ENCODE measurements around the gene FTO.

The FTO gene

GRCh38 chr16:54156349-54156748 lies 452.4 kb downstream of the FTO start:
- DNase-seq (ENCODE audit: low read depth): no peak

- no peak for DNase-seq (ENCODE audit: low read depth)
Measured at GRCh38 chr16:54158986-54159385, 455.0 kb downstream of the FTO start.

- DNase-seq (ENCODE audit: low read depth): no peak
Measured at GRCh38 chr16:54159490-54160080, 455.6 kb downstream of the FTO start.

- DNase-seq (ENCODE audit: low read depth): no peak
Measured at GRCh38 chr16:54160252-54160860, 456.4 kb downstream of the FTO start.

- DNase-seq (ENCODE audit: low read depth): no peak
Measured at GRCh38 chr16:54160939-54161897, 457.3 kb downstream of the FTO start.

- no peak for DNase-seq (ENCODE audit: low read depth)
Measured at GRCh38 chr16:54163197-54163843, 459.4 kb downstream of the FTO start.

GRCh38 chr16:54164789-54165173 lies 460.8 kb downstream of the FTO start:
- DNase-seq (ENCODE audit: low read depth): no peak

- peak; percentile 23 for DNase-seq (ENCODE audit: low read depth)
Measured at GRCh38 chr16:54165174-54165911, 461.4 kb downstream of the FTO start.

- no peak for DNase-seq (ENCODE audit: low read depth)
Measured at GRCh38 chr16:54165912-54166865, 462.2 kb downstream of the FTO start.

- no peak for DNase-seq (ENCODE audit: low read depth)
Measured at GRCh38 chr16:54169112-54169511, 465.2 kb downstream of the FTO start.

GRCh38 chr16:54171626-54172537 lies 467.9 kb downstream of the FTO start:
- peak; percentile 94 for DNase-seq (ENCODE audit: low read depth)

GRCh38 chr16:54173490-54173889 lies 469.5 kb downstream of the FTO start:
- DNase-seq (ENCODE audit: low read depth): no peak

GRCh38 chr16:54174201-54174600 lies 470.2 kb downstream of the FTO start:
- no peak for DNase-seq (ENCODE audit: low read depth)

GRCh38 chr16:54174750-54175149 lies 470.8 kb downstream of the FTO start:
- no peak for DNase-seq (ENCODE audit: low read depth)

- DNase-seq (ENCODE audit: low read depth): no peak
Measured at GRCh38 chr16:54175169-54175551, 471.2 kb downstream of the FTO start.

- DNase-seq (ENCODE audit: low read depth): no peak
Measured at GRCh38 chr16:54175552-54176375, 471.8 kb downstream of the FTO start.

- no peak for DNase-seq (ENCODE audit: low read depth)
Measured at GRCh38 chr16:54176376-54176901, 472.5 kb downstream of the FTO start.

Measured in amniotic epithelial cell (primary cell).